Upper lobe of left lung (tissue), 4 donors: ENCODE measurements around the gene RAPGEF2.

Source experiments
- EP300 ChIP-seq, 4 donors: sonication (generic); formaldehyde crosslinking; IDR thresholded peaks; one replicate each; pipeline ENCODE4 v1.5.1; 2017; ENCODE audit warnings: antibody characterized with exemption in 4 of 4, control low read depth in 2 of 4
- POLR2A ChIP-seq, 4 donors: fragments of 450-650 bp; IDR thresholded peaks; one replicate each; pipeline ENCODE4 v1.5.1; 2016 to 2017; ENCODE audit warnings: antibody characterized with exemption in 4 of 4, mild to moderate bottlenecking in 2 of 4
- POLR2AphosphoS5 ChIP-seq, 2 donors: sonication (generic); formaldehyde crosslinking; IDR thresholded peaks; one replicate each; pipeline ENCODE4 v1.5.1; 2017; ENCODE audit warnings: antibody characterized with exemption in 2 of 2
- TF ChIP-seq, protein P1 (sequence below), 6 experiments: fragments of 450-650 bp in 4 of 6; fragments of 200-600 bp in 2 of 6; sonication (generic) in 2 of 6; IDR thresholded peaks; one replicate each; pipeline ENCODE4 v1.5.1; 2016 to 2019; ENCODE audit warnings: antibody characterized with exemption in 6 of 6

DNA sequence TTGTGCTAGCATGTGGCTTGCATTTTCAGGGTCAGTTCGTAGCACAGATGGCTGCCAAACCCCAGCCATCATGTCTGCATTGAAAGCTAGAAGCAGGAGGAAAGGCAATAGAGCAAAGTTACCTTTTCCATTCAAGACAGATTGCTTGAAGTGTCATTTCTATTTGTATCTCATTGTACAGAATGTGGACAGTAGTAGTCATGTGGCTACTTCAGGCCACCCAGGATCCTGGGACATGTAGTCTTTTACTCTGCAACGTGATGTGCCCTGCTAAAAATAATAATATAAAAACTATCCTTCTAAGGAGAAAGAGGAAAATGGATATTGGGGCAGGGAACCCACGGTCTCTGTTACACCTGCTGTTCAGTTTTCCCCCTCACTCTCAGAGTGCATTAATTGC lies 118.4 kb downstream of the RAPGEF2 start:
- TF ChIP-seq POLR2A (IDR thresholded peaks at IDR 0.05) (no peak), EP300 (IDR thresholded peaks at IDR 0.05) (no peak), POLR2AphosphoS5 (IDR thresholded peaks at IDR 0.05) (no peak)
- TF ChIP-seq, protein P1, sequence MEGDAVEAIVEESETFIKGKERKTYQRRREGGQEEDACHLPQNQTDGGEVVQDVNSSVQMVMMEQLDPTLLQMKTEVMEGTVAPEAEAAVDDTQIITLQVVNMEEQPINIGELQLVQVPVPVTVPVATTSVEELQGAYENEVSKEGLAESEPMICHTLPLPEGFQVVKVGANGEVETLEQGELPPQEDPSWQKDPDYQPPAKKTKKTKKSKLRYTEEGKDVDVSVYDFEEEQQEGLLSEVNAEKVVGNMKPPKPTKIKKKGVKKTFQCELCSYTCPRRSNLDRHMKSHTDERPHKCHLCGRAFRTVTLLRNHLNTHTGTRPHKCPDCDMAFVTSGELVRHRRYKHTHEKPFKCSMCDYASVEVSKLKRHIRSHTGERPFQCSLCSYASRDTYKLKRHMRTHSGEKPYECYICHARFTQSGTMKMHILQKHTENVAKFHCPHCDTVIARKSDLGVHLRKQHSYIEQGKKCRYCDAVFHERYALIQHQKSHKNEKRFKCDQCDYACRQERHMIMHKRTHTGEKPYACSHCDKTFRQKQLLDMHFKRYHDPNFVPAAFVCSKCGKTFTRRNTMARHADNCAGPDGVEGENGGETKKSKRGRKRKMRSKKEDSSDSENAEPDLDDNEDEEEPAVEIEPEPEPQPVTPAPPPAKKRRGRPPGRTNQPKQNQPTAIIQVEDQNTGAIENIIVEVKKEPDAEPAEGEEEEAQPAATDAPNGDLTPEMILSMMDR (IDR thresholded peaks at IDR 0.05), result no peak
